VCaP (cell line): ENCODE results near the gene SULT4A1.

Experiments used
- H3K27ac ChIP-seq: fragments of 450-650 bp; 2 replicates; pipeline ENCODE4 v1.5.1; 2017
- CTCF ChIP-seq: fragments of 450-650 bp; conservative IDR thresholded peaks from 2 replicates; pipeline ENCODE4 v1.5.1; 2017; ENCODE audit warnings: mild to moderate bottlenecking, moderate library complexity

The SULT4A1 gene

DNA sequence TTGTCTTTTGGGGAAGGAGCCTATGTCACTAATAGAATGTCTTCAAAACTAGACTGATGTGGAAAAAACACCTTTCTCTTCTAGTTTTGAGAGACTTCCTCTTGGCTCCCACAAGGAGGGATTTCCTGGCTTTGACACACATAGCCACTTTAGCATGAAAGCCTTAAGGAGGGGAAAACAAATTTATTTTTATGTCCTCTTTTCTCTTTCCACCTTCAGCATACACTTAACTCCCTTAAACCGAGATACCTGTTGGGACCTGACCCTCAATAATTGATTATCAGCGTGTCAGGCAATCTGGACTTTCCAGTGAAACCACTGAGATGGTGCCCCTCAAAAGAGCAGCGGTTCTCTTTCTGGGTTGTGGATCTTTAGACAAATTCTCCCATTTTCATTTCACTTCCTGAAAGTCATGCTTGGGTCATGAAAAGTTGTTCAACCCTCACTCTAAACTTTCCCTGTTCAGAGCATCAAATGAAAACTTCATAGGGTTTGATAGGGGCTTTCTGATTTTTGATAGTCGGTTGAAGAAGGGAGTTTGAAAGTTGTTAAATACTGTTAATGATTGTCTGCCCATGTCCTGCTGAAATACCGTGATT, 59.3 kb downstream of the SULT4A1 start:
- H3K27ac ChIP-seq, result no peak overlapping the region

DNA sequence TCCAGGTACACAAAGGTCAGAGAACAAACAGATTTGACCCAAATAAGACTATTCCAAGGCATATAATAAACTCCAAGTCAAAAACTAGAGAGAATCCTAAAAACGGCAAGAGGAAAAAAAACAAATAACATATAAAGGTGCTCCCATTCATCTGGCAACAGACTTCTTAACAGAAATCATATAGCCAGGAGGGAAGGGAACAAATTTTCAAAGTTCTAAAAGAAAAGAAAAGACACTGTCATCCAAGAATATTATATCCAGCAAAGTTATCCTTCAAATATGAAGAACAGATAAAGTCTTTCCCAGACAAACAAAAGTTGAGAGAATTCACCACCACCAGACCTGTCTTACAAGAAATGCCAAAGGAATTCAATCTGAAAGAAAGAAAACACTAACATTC, 61.3 kb downstream of the SULT4A1 start:
- TF ChIP-seq CTCF, result no peak
- no peak overlapping the region for H3K27ac ChIP-seq

More for the DNA sequence above, 59.3 kb downstream of the SULT4A1 start:
- no peak for TF ChIP-seq CTCF

DNA sequence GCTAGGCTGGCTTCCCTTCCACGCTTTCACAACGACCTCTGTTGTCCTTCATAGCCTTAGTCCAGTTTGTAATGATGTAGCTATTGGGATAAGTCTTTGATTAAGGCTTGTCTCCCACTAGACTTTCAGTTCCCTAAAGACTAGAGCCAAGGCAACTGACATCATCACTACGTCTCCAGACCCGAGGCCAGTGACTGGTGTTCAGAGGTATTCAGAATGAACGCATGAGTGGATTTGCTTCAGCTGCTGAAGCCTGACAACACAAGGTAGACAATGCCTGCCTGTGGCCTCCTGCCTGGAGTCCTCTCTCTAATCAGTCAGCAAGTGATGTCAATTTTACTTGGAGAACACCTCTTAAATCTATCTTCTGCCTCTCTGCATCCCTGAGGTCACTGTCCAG, 63.8 kb downstream of the SULT4A1 start:
- no peak overlapping the region for H3K27ac ChIP-seq

DNA sequence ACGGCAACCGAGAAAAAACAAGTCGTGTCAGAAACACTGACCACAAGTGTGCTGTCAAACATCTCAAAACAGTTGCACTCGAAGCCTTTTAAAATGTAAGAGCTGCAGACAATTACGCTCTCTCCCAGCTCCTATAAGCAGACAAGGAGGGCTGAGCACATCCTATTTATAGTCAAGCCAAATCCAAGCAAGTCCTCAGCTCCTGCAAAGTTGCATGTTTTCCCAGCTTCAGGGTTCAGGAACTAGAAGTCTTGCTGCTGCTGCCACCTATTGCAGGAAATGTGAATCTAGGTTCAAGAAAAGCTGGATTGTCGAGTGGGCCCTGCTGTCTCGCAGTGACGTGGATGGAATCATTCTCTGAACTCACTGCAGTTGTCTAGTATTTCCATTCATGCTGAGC, 65.7 kb downstream of the SULT4A1 start:
- peak; percentile 74 for TF ChIP-seq CTCF
- H3K27ac ChIP-seq, result no peak overlapping the region

More for the DNA sequence above, 63.8 kb downstream of the SULT4A1 start:
- no peak for TF ChIP-seq CTCF

- no peak overlapping the region for H3K27ac ChIP-seq
- TF ChIP-seq CTCF, result no peak
Observed at GRCh38 chr22:43795320-43795719, 67.0 kb downstream of the SULT4A1 start.

DNA sequence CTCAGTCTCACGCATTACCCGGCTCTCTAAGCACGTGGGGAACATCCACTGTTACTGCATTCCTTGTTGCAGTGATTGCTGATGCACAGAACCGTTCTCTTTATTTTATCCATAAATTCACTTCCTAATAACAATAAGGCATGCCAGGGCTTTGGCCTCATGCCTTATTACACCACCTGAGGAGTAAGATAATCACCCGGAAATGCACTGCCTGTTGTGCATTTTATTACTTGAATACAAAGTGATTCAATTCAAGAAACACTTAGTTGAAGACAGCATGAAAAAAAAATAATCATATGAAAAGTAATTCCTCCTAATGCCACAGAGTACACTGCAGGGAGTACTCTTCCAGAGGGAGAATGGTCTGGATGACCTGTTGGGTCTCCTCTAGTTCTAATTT, 69.4 kb downstream of the SULT4A1 start:
- no peak for TF ChIP-seq CTCF

GRCh38 chr22:43789452-43789851, 72.9 kb downstream of the SULT4A1 start:
- no peak for TF ChIP-seq CTCF
- no peak overlapping the region for H3K27ac ChIP-seq

More for the DNA sequence above, 69.4 kb downstream of the SULT4A1 start:
- H3K27ac ChIP-seq, result no peak overlapping the region
